Measurements from ENCODE around the gene FYB1.
"Not testable (repeated sequence)": the region's sequence is repeated elsewhere in the genome, so short reads cannot be mapped to it uniquely, and the experiment has no call there.

The FYB1 gene

GRCh38 chr5:39228596-39228995 is 9.2 kb upstream of the FYB1 start:
- no peak for DNase-seq (ENCODE audit: low read depth)

- DNase-seq (ENCODE audit: low read depth): no peak
Measured at GRCh38 chr5:39226558-39226957, 7.2 kb upstream of the FYB1 start.

- no peak for DNase-seq (ENCODE audit: low read depth)
Measured at GRCh38 chr5:39226100-39226451, 6.7 kb upstream of the FYB1 start.

- no peak for DNase-seq (ENCODE audit: low read depth)
Measured at GRCh38 chr5:39225405-39226099, 6.2 kb upstream of the FYB1 start.

- no peak for DNase-seq (ENCODE audit: low read depth)
Measured at GRCh38 chr5:39224196-39224761, 4.9 kb upstream of the FYB1 start.

- DNase-seq (ENCODE audit: low read depth): no peak
Measured at GRCh38 chr5:39223565-39224156, 4.3 kb upstream of the FYB1 start.

- not testable (repeated sequence) for DNase-seq (ENCODE audit: low read depth)
Measured at GRCh38 chr5:39221671-39222070, 2.3 kb upstream of the FYB1 start.

GRCh38 chr5:39220280-39221030 is 1.1 kb upstream of the FYB1 start:
- DNase-seq (ENCODE audit: low read depth): no peak

GRCh38 chr5:39218482-39219402 is 621 bp downstream of the FYB1 start:
- DNase-seq (ENCODE audit: low read depth): no peak

- peak; percentile 46 for DNase-seq (ENCODE audit: low read depth)
Measured at GRCh38 chr5:39217365-39218281, 1.7 kb downstream of the FYB1 start.

- DNase-seq (ENCODE audit: low read depth): no peak
Measured at GRCh38 chr5:39216631-39217030, 2.7 kb downstream of the FYB1 start.

- no peak for DNase-seq (ENCODE audit: low read depth)
Measured at GRCh38 chr5:39215857-39216256, 3.5 kb downstream of the FYB1 start.

- DNase-seq (ENCODE audit: low read depth): no peak
Measured at GRCh38 chr5:39214912-39215709, 4.3 kb downstream of the FYB1 start.

GRCh38 chr5:39213447-39214207 is 5.7 kb downstream of the FYB1 start:
- no peak for DNase-seq (ENCODE audit: low read depth)

GRCh38 chr5:39211773-39212172 is 7.6 kb downstream of the FYB1 start:
- no peak for DNase-seq (ENCODE audit: low read depth)

GRCh38 chr5:39209924-39210323 is 9.4 kb downstream of the FYB1 start:
- DNase-seq (ENCODE audit: low read depth): peak; percentile 54

GRCh38 chr5:39208471-39208870 is 10.9 kb downstream of the FYB1 start:
- no peak for DNase-seq (ENCODE audit: low read depth)

- no peak for DNase-seq (ENCODE audit: low read depth)
Measured at GRCh38 chr5:39207345-39208045, 11.9 kb downstream of the FYB1 start.

Measured in stimulated activated CD8-positive, alpha-beta memory T cell treated with anti-CD3 and anti-CD28 coated beads, Interleukin-12 subunit alpha, Interleukin-12 subunit beta, amount 100 ng/mL, for 4 hours (primary cell).